NCI-H345 (cell line): ENCODE data around the gene SMARCC1.
A peak's percentile ranks its signal among the peaks of the same experiment; 100 is the strongest.

ENCODE experiments used
- DNase-seq: peaks from one replicate; lab custom pipeline; 2025; lab: John Stamatoyannopoulos, UW

Gene SMARCC1

DNA sequence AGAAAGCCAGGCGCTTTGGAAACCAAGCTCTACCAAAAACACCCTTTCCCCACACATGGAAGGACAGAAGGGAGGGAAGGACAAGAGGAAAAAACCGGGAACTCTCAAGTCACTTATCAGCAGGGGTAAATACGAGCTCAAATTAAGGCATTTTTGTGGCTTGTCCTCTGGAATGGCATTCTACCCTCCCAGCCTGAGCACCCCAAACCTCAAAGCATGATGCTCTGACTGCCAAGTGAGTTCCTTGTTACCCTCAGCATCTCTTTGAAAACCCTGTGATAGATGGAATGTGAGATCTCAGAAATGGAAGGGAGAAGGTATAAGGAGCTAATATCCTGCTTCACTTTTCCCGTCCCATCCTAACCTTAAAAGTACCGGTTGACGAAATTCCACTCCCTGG, 194.9 kb downstream of the SMARCC1 start:
- no peak for DNase-seq

DNA sequence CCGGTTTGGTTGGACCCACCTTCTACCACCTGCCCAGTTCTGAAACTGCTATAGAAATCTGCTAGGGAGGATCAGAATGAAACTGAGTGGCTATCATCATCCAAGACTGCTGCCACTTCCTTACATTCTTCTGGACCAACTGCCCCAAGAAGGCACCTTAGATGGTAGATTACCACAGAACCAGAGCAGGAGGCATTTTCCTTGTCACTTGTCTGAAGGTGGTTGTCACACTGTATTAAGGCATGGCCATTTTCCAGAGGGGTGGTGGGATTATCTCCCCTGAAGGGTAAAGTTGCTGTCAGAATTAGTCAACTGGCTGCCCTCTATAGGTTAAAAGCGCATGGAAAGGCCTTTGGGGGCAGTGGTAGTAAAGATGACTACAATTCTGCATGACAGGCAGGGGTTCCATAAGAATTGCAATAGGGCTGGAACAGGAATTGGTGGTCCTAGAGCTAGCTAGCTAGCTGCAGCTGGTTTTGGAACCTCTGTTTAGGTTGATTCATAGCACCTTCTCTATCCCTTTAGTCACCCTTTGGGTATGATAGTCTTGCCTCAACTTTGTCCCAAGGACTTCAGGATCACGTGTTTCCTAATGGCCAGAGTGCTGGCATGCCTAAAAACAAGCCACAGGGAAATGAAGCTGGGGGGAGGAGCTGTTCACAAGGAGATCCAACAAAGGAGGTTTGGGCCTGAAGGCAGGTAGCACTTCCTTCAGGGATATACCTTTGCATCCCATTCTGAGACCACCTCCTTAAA, 198.2 kb downstream of the SMARCC1 start:
- no peak for DNase-seq

DNA sequence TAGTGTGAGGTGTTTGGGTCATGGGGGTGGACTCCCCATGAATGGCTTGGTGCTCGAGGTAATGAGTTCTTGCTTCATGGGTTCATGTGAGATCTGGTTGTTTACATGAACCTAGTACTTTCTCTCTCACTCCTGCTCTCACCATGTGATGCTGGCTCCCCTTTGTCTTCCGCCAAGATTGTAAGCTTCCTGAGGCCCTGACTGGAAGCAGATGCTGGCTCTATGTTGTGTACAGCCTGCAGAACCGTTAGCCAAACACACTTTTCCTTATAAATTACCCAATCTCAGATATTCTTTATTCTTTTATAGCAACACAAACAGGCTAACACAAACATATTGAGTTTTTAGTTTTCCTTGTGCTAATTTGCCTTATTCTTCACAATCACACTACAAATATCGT, 199.9 kb downstream of the SMARCC1 start:
- DNase-seq, result no peak

DNA sequence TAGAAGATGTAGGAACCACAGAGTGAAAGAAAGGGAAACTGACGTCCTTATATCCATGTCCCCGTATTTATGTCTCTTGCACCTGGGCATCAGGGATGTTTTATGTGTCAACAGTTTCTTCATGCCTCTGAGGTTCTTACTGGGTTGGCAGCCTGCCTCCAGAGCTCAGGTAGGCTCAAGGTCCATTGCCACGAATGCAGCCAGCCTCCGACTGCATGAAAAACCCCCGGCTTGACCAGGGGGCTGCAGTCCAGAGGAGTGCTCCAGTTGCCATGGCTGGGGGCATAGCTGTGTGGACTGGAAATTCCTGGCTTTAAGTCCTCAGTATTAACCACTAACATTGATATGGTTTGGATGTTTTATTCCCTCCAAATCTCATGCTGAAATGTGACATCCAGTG, 200.3 kb downstream of the SMARCC1 start:
- no peak for DNase-seq

DNA sequence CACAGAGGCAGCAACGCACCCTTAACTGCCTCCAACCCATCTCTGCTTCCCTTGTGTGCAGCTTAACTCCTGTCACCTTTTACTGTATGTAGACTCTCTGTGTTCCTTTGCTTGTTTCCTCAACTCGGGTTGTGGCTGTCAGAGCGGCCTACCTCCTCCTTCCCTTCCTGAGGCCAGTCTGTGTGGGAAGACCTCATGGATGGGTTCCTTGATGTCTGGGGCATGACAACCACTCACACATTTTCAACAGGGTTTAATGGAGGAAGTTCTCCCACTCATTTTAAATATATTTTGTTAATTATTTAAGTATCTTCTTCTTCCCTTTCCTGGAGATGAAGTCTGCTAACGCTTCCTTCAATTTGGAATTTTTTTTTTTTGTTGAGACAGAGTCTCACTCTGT, 201.2 kb downstream of the SMARCC1 start:
- DNase-seq, result no peak

DNA sequence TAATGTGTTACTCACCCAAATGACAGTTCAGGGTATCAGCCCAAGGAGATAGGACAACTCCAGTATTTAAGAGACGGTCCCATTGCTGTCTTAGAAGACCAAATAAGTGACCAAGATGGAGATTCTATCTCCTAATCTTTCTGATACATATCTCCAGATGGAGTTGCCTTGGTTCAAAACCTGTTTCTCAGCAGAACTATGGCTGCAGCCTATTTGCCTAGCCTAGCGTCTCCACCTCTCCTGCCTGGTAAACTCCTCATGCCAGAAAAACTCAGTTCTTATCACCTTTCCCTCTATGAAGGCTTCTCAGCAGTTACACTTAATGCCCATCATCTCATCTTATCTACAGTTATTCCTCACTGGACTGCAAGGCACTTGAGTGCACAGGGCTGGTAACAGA, 201.8 kb downstream of the SMARCC1 start:
- DNase-seq, result no peak

DNA sequence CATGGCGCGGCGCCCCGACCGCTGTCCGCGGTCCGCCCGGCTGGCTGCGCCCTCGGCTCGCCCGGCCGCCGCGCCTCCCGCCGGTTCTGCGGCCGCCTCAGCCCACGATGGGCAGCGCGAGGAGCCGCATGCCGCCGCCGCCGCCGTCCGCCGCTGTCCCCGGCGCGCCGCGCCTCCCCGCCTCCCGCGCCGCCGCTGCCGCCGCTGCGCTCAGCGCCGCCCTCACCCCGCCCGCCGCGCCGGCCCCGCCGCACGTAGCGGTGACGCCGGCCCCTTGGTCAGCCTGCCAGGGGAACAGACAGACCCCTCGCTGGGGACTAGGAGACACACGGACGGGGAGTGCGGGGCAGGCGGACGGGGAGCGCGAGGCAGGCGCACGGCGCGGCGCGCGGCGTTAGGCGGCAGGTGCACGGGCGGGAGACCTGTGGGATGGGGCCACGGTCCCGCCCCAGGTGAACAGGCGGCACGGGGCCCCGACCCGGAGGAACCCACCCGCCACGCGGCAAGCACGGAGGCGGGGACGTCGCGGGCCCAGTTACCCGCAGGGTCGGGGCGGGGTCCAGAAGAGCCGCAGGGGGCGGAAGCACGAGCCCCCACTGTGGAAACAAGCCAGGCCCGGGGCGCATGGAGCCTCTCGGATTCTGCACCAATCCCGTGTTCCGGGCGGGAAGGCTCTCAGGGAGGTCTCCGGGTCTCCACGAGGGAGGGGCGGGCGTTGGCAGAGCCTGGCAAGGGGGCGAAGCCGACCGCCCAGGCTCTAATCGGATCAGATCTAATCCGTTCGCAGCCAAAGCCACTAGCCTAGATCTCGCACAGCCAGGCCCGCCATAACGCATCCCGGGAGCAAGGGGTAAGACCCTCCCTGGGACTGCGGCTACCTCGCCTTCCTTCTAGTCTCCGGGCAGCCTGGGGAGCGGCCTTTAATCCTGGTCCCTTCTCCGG, 202.7 kb downstream of the SMARCC1 start, which contains the start of gene CSPG5:
Gene CSPG5, minus strand, starts transcription at position 175 of the 942 bp plus-strand sequence. Its CDS starts 172 bp downstream, at position 3.
- peak; percentile 42 for DNase-seq

DNA sequence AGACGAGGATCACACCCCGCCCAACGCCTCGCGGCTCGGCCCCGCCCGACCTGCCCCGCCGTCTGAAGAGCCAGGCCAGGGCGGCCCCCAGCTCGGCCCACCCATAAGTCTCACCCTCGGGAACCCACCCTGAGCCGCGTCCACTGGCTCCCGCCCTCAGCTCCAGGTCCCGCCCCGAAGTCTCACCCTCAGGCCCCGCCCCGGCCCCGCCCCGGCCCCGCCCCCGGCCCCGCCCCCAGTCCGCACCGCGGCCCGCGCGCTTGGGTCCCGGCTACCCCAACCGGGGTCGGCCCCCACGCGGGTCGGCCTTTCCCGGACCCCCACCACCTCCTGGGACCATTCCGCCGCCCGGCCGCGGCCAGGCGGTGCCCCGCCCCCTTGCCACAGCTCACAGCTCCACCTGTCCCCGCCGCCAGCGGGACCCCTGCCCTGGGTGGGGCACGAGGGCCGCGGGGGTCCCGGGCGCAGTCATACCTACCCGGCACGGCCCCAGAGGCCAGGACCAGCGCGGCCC, 203.5 kb downstream of the SMARCC1 start:
- DNase-seq, result peak; percentile 28

DNA sequence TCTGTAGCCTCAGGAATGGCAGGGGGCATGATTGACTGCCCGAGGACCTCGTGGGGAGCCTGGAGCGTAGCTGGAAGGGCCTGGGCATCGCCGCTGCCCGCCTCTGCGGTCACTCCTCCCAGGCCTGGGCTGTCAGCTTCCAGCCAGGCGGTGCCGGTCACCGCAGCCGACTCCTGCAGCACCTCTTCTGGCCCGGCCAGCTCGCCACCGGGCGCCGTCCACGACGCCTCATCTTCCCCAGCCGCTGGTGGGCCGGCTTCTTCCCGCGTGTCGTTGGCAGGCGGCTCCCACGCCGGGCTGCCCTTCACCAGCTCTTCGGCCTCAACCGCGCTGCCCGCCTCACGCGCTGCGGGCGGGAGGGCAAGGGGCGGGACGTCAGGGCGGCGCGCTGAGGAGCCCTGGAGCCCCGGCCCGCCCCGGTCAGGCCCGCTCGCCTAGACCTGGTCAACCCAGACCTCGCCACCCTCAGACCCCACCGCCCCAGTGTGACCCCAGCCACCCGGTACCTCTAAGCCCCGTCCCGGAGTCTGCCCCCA, 204.0 kb downstream of the SMARCC1 start:
- DNase-seq, result no peak

DNA sequence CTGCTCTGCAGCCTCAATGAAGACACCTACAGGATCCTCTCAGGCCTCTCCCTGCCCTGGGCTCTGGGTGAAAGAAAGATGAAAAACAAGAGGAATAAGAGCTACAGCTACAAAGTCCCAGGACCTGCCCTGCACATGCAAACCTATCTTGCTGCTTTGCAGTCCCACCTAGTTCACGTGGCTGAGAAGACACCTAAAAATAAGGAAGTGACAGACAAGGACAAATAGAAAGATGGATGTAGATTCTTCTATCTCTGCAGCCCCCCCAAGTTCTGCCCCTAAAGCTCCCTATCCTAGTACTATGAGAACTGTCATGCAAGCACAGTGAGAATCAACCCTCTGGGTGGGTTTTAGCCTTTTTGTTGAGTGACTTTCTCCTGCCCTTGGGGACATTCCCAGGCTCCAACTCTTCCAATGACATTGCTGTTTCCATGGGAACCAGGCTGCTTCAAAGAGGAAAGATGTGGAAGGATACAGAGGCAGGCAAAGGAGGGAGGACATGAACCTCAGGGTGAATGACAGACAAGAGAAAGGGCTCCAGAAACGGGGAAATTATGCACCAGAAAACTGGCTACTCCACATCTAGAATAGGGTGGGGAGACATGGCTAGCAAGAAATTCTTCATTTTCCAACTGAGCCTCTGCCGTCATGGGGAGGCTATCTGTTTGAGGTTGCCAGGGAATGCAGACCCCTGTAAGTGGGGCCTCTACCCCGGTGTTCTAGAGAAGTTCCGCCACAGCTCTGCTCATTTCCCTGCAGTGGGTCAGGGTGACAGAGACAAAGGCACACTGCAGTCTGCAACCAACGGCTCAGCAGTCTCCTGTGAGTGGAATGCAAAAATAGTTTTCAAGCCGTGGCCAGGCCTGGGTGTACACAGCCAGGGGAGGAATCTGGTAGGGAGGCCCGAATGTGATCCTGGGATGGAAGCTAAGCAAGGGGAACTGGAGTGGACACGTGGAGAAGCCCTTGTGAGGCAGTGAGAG, 208.2 kb downstream of the SMARCC1 start:
- no peak for DNase-seq

DNA sequence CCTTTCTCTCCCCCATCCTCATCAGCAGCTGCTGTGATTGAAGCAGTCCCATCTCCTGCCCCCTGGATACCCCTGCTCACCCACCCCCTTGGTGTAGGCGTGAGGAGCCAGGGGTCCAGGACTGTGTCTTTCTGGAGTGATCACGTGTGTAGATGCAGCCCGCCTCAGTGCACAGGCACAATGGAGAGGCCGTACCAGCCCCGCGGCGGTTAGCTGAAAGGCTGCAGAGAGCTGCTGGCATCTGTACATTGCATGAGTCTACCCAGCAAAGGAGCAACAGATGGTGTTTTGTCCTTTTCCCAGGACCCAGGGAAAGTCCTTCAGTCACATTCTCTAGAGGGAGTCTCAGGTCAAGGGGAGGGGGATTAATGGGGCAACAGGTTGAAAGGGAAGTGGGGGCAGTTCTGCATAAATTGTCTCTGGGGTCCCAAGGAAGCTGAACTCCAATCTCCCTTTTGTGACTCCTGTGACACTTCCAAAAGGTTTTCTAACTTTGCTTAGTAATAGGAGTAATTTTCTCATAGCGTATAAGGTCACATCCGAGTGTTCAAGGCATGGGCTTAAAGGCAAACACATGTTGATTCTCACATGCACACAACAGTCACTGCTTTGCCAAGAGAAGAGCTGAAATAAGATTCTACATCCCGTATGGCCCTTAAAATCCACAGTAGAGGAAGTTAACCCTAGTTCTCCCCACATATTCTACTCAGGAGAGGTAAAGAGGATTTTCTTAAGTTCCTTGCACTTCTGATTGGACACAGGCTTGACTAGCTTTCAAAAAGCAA, 210.1 kb downstream of the SMARCC1 start:
- no peak for DNase-seq

DNA sequence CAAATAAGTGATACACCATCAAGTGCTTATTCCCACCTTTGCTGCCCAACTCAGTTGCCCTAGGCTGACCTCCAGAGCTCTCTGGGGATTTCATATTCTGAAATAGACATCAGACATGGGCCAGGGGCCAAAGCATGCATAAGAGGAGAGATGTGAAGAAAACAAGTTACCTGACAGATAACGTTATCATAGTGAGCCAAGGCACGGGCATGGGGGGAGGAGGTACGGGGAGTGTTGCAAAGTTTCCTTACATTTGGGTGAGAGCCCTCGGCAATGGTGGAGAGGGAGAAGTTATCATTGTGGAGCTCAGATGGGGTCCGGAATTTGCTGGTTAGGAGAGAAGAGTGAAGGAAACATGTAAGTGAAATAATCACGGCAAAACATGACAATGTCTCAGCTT, 212.8 kb downstream of the SMARCC1 start:
- no peak for DNase-seq

DNA sequence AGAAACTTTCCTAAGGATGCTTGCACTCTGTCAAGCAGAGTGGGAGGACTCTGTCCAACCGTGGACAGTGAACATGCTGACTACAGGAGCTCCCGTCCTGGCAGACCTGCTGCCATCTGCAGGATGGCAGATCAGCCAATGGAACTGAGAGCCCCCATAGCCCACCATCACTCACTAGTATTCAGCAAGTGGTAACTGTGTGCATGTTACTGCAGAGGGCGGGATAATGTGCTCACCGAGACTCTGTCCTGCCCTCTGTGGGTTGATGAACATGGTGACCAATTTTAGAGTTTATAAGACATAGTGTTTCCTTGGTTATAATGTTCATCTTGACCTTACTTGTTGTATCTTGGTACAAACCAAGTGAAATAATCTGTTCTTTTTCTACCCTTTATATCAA, 214.5 kb downstream of the SMARCC1 start:
- no peak for DNase-seq

DNA sequence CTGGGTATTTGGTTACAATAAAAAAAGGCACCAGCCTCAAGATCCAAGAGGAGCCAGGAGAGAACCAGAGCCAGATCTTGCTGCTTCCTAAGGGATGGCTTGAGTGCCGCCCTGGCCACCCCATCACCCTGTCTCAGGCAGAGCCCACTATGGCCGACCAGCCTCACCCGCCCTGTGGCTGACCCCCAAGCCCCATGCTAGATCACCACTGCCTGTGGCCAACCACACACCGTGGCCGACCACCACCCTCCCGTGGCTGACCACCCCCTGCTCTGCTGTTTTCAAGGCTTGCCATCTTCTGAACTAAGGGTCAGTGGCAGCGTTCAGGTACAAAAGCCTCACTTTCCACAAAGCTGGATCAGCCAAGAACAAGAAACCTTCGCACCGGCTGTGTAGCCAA, 215.0 kb downstream of the SMARCC1 start:
- DNase-seq, result no peak

DNA sequence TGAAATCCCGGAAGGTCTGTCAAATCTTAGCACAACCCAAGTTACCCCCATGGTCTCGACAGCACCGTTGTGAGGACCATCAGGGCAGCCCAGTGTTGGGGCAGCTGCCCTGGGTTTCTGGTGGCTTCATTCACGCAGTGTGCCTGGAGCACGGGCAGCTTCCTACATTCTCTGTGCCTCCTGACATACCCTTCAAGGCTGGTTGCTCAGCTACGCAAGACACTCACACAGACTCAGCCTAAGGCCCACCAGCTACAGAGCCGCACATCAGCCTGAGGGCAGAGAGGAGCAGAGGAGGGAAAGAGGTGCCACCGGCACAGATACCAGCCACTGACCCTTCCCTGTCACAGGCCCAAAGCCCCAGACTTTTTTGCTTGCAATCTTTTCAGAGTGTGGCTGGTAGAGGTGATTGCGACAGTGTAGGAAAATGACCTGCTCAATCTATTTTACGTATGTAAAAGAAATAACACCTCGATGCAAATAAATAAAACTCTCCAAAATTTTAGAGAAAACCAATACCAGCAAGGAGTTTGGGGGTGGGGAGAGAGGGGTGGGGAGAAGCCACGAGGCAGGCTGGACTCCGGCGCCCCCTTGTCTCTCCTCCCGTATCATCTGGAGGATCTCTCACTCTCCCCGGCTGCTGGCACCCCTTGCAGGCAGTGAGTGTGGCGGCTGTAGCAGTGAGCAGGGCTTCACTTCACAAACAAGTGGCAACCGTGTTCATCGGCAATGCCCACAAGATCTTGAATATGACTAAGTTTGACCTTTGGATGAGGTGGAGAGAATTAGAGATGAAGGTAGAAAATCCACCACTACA, 215.8 kb downstream of the SMARCC1 start:
- no peak for DNase-seq

DNA sequence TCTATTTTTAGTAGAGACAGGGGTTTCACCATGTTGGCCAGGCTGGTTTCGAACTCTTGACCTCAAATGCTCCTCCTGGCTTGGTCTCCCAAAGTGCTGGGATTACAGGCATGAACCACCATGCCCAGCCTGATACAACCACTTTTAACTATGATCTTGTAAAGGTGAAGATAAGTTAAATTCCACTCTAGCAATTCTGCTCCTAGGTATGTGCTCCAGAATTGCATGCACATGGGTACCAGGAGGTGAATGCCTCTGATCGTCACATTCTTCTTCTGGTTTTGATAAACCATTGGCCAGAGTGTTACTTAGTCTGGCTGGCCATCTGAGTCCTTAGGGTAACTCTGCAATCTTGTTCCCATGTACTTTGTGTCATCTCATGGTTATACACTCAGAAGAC, 225.3 kb downstream of the SMARCC1 start:
- no peak for DNase-seq

DNA sequence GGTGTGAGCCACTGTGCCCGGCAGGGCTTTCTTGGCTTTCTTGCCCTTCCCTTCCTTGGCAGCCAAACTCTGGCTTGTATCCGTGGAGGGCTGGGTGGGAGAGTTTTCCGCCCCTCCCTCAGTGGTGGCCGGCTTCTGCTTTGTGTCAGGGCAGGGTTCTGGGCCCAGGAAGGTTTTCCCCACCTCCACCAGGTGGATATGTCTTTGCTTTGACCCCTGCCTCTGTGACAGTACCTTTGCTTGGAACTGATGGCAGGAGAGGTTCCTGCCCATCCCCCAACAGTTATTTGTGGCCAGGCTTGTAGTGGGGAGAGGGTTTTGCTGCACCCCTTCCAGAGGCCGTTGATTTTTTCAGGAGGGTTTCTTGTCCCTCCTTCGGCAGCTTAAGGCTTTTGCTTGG, 227.4 kb downstream of the SMARCC1 start:
- DNase-seq, result no peak

DNA sequence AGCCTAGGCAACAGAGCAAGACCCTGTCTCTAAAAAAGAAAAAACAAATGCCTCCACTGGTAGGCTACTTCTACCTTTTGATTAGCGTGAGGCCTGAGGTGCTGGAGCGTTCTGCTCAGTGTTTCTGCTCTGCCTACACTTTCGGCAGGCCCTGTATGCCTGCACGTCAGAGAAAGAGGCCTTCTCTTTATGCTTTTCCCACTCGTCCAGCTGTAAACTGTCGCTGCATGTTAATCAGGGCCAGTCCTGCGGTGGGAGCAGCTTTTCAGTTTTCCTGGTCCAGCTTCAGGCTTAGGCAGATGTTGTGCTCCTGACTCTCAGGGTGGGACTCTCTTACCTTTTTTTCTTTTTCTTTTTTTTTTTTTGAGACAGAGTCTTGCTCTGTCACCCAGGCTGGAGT, 228.3 kb downstream of the SMARCC1 start:
- DNase-seq, result no peak

DNA sequence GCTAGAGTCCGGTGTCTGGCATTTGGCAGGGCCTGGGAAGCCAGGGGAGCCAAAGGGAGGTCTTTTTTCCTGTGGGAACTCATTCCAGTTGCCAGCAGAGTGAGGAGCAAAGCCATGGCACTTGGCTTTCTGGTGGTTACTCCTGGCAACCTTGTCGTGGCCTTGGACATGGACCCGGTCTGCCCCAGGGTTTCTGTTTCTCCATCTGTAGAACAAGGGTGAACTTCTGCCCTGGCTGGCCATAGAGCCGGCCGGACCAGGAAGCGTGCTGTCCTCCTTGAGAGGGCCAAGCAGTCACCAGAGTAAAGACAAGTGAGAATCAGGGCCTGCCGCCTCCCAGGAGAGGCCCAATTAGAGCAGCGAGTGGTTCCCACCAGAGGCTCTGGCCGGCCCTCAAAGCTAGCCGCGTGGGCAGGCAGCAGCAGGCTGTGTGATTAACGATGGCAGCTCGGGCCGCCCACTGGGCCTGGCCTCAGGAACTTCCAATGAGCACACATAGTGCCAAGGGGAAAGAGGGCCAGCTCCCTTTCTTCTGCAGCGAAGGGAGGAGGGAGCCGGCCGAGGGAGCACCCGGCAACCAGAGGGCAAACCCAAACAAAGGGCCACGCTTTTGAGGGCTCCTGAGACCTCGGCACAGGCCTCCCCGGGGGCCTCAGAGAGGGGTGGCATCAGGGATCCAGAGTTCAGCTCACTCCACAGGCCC, 239.1 kb downstream of the SMARCC1 start:
- DNase-seq, result no peak
